ENCODE results near the gene MLEC. TPM values are rescaled to one million over a fixed set of nuclear protein-coding genes. Genes with fewer than 3 reads are reported as not detected.
A peak's percentile ranks its signal among the peaks of the same experiment; 100 is the strongest.

MLEC gene
- total and polyA plus RNA-seq, 12 donors = 68.3 to 555 (median 264) TPM

DNA sequence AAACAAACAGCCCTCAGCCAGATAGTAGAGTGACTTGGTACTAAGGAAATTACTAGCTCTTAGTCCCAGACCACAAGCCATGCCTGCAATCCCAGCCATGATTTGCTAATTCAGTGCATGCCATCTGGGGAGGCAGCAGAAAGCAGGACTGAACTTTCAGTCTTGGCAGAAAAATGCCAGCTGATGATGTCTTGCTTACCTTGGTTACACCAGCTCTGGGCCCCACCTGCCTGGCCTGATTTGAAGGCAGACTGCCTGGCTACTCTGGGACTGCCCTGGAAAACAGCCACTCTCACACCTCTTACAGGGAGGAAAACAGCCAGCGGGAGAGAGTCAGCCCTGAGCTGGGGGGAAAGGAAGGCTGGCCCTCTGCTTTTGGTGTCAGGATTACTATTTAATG lies 18.7 kb downstream of the MLEC start:
- no peaks in the 10 kb centered on the region for H3K9me3 ChIP-seq (replicated peaks in 1 of 3)
- no peak overlapping the region for H3K27ac ChIP-seq
- TF ChIP-seq POLR2A (IDR thresholded peaks at IDR 0.05) (no peak), CTCF (IDR thresholded peaks at IDR 0.05) (no peak)
- peak in 1 of 7 donors; percentile 13 for DNase-seq
- H3K4me3 ChIP-seq = no peak overlapping the region
- peaks cover 0 to 22% of the 10 kb centered on the region in 2 donors for H3K36me3 ChIP-seq (replicated peaks in 1 of 2)
- peaks cover 27 to 29% of the 10 kb centered on the region in 2 donors for H3K4me1 ChIP-seq (replicated peaks in 1 of 2)
- WGBS, 4 donors = 78 to 87% (median 80%) methylated on average over 1 of the region's 1 CpG
- intact Hi-C loops (cut with DNase I) = no loop called here
- H3K27me3 ChIP-seq = no peaks in the 10 kb centered on the region

DNA sequence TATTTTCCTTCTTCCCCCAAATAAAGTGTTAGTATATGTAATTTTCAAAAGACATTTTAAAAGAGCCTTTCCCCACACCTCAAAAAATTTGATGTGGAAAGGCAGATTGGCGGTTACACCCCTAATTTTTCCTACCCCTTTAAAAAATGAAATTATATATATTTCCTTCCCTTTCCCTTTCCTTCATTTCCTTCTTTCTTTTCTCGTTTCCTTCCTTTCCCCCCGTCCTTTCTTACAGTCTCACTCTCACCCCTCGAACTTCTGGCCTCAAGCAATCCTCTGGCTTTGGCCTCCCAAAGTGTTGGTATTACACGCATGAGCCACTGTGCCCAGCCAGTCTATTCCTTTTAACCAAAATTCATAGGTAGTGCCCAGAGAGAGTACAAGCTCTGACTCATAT lies 19.1 kb downstream of the MLEC start:
- no peak for DNase-seq
- TF ChIP-seq POLR2A (IDR thresholded peaks at IDR 0.05) = no peak
- no peak for TF ChIP-seq CTCF (IDR thresholded peaks at IDR 0.05)
- intact Hi-C loops (cut with DNase I) = no loop called here
- WGBS, 4 donors = 66 to 83% (median 77%) methylated on average over 5 of the region's 5 CpGs
- Histone ChIP-seq H3K9me3 (replicated peaks in 1 of 3) (no peaks in the 10 kb centered on the region), H3K36me3 (replicated peaks in 1 of 2) (peaks cover 0 to 18% of the 10 kb centered on the region in 2 donors), H3K27ac (no peak overlapping the region), H3K4me1 (replicated peaks in 1 of 2) (peaks cover 27 to 31% of the 10 kb centered on the region in 2 donors), H3K4me3 (no peak overlapping the region), H3K27me3 (no peaks in the 10 kb centered on the region)

GRCh38 chr12:120708651-120709050 lies 21.7 kb downstream of the MLEC start:
- Histone ChIP-seq H3K27ac (peak overlapping the region in 1 of 5 donors; percentile 23), H3K27me3 (no peaks in the 10 kb centered on the region), H3K9me3 (replicated peaks in 1 of 3) (no peaks in the 10 kb centered on the region), H3K4me3 (no peak overlapping the region), H3K36me3 (replicated peaks in 1 of 2) (peaks cover 0 to 5% of the 10 kb centered on the region in 2 donors), H3K4me1 (replicated peaks in 1 of 2) (peaks cover 18 to 31% of the 10 kb centered on the region in 2 donors)
- TF ChIP-seq CTCF (IDR thresholded peaks at IDR 0.05) (no peak), POLR2A (IDR thresholded peaks at IDR 0.05) (no peak)
- WGBS, 4 donors = 62 to 84% (median 63%) methylated on average over 4 of the region's 4 CpGs
- intact Hi-C loops (cut with DNase I) = no loop called here
- no peak for DNase-seq

DNA sequence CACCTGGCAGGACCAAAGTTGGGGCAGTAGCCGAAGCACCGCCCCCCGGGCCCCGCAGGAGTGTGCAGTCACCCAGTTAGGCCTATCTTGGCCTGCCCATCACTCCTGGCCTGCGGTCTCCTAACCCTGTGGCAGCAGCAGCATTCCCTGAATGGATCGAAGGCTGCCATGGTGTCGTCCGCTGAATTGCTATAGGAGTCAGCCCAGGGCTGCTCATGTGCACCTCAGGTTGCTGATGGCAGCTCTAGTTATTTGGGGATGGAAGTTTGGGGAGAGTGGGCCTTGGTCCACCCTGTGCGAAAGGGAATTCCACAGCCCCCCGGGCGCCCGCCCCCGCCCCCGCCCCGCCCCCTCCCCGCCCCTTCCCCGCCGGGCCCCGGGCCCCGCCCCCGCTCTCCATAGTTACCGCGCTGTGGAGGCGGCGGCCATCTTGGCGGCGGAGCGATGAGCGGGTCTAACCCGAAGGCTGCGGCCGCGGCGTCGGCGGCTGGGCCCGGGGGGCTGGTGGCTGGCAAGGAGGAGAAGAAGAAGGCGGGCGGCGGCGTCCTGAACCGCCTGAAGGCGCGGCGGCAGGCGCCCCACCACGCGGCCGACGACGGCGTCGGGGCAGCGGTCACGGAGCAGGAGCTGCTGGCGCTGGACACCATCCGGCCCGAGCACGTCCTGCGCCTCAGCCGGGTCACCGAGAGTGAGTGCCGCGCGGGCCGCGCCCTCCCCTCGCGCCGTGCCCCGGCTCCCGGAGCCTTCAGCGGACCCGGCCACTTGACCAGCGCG lies 23.3 kb downstream of the MLEC start, which contains the start of gene UNC119B:
Gene UNC119B, plus strand, starts transcription at position 428 of the 774 bp plus-strand sequence. Its CDS starts 17 bp downstream, at position 445.
- TF ChIP-seq CTCF (IDR thresholded peaks at IDR 0.05) (no peak), POLR2A (IDR thresholded peaks at IDR 0.05) (peak in 1 of 2 donors; percentile 28)
- WGBS, 4 donors = 0 to 1% (median 0%) methylated on average over 8 to 70 of the region's 76 CpGs
- Histone ChIP-seq H3K9me3 (replicated peaks in 1 of 3) (no peaks in the 10 kb centered on the region), H3K27me3 (no peaks in the 10 kb centered on the region), H3K27ac (peak within 1 kb of the TSS; percentile 34 to 92 (median 82)), H3K4me3 (peak within 1 kb of the TSS; percentile 48 to 94 (median 76)), H3K36me3 (replicated peaks in 1 of 2) (peaks cover 0 to 18% of the 10 kb centered on the region in 2 donors), H3K4me1 (replicated peaks in 1 of 2) (peaks cover 11 to 25% of the 10 kb centered on the region in 2 donors)
- intact Hi-C loops (cut with DNase I) = loop anchor here (5.0 to 10.0 kb wide), 3 partner anchors 63 to 128 kb away; partner anchors contain the start of gene POP5 (in 2 of the 2)
- peak in 6 of 7 donors; percentile 61 to 74 (median 70) for DNase-seq
